ENCODE data around the gene POU2F1.

Gene POU2F1

DNA sequence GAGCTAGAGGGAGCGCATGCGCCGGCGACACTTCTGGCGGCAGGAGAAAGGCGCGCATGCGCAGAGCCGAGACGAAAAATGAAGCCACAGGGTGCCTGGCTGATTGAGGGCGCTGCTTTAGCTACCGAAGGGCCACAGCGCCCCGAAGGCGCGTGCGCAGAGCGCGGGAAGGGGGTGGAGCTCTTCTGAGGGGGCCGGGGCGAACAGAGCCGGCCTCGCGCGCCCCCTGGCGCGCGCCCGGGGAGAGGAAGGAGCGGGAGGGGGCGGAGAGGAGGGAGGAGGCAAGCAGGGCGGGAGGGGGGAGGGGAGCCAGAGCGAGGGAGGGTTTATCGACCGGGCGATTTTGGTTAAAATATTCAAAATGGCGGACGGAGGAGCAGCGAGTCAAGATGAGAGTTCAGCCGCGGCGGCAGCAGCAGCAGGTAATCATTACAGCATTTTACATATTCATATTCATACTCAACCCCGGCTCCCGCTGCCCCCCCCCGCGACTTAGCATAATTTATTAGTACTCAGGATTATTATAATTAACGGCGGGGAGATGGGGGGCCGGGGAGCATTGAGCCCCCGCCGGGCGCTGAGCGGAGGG is at the start of gene POU2F1:
POU2F1 (plus strand) TSS at position 350 of the 589 bp plus-strand sequence; CDS start at position 362, 12 bp downstream.
- peak; percentile 100 for DNase-seq (ENCODE audit: low spot score)

DNA sequence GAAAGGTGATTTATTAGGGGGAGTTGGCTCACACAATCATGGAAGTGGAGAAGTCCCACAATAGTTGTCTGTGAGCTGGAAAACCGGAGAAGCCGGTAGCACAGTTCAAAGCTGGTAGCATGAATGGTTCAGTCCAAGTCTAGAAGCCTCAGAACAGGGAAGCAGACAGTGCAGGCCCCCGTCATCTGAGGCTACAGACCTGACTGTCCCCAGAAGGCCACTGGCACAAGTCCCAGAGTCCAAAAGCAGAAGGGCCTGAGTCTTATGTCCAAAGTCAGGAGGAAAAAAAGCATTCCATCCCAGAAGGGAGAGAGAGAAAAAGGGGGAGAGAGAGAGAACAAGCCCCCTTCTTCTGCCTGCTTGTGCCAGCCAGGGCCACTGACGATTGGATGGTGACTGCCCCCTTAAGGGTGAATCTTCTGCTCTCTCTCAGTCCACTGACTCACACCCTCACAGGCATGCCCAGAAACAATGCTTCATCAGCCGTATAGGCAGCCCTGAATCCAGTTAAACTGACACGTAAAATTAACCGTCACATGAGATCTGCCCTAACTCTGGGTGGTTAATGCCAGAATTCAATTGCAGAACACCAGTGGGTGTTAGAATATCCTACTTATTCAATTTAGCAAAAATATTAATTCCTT is 49.3 kb upstream of the POU2F1 start:
- no peak for DNase-seq (ENCODE audit: low spot score)

DNA sequence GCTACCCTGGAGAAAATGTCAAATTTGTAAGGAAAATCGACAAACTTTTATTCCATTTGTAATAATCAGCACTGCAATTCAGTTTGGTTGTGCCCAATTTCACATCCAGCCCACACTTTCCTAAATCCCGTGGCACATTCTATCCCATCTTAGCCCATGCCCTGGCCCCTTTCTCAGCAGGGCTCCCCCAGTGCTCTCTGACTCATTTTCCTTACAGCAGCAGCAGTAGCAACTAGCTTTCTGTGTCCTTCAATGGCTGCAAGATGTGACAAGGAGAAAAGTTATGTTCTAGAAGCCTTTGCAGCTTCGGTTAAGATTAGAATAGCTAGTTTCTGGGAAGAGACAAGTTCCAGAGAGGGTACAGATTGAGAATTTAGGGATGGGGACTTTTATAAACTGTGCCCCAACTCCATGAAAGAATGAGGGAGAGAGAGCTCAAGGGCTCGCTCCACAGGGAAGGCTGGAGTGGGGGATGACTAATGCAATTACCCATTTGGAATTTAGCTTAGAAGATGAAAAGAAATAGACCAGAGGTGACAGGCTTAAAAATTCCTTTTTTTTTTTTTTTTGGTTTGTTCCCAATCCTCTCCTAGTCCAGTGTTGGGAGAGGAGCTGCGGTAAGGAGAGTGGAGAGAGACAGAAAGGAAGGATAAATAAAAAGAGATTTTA is 47.0 kb upstream of the POU2F1 start:
- no peak for DNase-seq (ENCODE audit: low spot score)

DNA sequence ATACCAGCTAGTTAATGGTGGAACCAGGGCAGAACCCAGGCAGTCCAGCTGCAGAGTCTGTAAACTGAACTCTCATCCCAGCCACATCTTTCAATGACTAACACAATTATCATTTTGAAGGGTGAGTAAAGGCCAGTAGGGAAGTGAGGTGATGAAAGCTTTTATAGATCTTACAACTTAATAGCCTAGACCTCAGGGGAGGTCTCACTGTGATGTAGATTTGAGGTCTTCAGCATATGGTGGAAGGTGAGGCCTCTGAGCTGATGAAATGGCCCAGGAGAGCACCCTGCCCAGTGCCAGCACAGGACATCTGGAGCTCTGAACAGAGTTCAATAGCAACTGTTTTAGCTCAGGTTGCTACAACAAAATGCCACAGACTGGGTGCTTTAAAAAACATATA is 44.8 kb upstream of the POU2F1 start:
- no peak for DNase-seq (ENCODE audit: low spot score)

DNA sequence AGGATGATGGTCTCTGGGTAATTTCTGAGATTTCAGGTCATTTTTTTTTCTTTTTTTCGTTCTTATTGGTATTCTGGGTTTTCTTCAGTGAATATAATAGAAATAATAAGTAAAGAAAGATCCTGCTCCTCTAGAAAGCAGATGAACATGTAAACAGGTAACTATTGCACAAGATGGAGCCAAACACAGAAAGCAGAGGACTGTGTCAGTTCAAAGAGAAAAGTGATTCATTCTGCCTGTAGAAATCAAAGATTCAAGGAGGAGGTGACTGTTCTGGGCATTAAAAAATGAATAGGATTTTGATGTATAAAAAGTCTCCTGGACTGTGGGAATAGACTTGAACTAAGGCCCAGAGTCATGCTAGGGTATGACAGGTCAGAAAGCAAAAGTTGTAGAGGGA is 41.9 kb upstream of the POU2F1 start:
- no peak for DNase-seq (ENCODE audit: low spot score)

DNA sequence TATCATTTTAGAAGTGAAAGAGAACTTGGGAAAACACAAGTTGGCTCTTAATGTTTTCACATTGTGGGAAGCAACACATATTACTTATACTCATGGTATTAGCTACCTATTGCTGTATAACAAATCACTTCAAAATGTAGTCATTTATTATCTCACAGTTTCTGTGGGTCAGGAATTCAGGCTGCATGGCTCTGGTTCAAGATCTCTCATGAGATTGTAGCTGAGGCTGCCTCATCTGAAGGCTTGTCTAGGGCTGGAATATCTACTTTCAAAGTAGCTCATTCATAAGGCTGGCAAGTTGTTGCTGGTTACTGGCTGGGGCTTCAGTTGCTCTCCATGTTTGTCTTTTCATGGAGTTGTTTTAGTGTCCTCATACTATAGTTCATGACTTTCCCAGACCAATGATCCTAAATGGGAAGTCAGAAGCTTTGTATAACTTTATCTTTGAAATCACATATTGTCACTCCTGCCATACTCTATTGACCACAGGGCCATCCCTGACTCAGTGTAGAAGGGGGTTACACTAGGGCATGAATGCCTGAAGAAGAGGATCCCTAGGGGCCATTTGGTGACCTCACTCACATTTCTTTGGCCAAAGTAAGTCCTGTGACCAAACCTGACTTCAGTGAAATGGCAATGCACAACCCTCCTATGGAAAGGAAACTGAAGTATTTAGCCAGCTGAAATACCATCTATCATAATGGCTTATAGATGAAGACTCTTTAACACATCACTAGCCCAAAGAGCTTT is 37.9 kb upstream of the POU2F1 start:
- no peak for DNase-seq (ENCODE audit: low spot score)

DNA sequence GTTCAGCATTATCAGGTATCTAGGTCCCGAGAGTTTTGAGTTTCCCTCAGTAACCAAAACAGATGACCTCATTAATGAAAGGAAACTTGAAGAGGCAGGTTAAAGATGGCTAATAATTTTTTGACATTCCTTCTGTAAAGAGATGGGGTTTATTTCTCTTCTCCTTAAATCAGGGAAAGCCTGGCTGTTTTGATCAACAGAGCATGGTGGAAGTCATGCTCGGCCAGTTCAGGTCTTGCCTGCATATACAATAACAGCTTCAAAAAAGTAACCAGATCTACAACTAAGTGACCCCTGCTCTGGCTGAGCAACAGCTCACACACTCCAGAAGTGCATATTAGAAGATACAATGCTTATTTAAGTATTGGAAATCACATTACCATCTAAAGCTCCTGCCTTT is 36.6 kb upstream of the POU2F1 start:
- no peak for DNase-seq (ENCODE audit: low spot score)

DNA sequence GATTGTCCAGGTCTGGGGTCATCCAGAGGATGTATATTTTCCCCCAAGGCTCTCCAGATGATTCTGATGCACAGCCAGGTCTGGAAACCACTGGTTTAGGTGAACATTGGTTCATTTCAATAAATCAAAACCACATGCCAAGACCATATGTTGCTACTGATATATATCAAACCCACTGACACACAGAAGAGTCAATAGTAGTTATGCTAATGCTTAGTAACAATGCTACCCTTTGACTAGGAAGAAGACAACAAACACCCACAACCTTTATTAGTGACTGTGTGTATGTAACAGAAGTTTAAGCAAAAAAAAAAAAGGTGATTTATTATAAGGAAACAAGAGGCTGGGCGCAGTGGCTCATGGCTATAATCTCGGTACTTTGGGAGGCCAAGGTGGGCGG is 35.6 kb upstream of the POU2F1 start:
- DNase-seq (ENCODE audit: low spot score): no peak

DNA sequence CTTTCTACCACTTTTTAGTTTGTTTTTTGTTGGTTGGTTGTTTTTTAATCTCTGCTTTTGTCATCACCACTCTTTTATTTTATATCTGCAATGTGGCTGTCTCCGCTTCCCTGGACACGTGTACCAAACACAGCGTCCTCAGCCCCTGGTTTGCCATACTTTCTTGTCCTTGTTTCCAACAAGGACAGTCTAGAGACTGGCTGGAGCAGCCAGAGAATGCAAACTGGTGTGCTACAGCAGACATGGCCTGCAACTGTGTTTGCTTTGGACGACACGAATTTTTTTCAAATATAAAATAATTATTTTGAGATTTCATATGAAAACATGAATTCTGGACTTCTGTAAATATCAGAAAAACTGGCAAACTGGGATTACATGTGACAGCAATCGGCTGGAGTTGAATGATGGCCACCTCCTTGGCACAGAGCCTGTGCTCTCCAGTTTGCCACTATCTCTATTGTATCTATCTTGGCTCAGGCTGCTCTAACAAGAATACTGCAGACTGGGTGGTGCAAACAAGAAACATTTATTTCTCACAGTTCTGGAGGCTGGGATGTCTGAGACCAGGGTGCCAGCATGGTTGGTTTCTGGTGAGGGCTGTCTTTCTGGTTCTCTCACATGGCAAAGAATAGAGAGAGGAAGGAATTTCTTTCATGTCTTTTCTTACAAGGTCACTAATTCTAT is 34.6 kb upstream of the POU2F1 start:
- no peak for DNase-seq (ENCODE audit: low spot score)

DNA sequence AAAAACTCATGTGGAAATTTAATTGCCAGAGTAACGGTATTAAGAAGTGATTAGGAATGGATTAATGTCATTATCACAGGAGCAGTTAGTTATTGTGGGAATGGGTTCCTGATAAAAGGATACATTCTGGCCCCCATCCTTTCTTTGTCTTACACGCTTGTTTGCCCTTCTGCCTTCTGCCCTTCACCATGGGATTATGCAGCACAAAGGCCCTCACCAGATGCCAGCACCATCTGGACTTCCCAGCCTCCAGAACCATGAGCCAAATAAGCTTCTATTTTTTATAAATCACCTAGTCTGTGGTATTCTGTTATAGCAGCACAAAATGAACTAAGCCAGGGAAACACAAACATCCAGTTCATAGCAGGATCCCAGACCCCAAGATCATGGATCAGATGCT is 33.9 kb upstream of the POU2F1 start:
- DNase-seq (ENCODE audit: low spot score): no peak

DNA sequence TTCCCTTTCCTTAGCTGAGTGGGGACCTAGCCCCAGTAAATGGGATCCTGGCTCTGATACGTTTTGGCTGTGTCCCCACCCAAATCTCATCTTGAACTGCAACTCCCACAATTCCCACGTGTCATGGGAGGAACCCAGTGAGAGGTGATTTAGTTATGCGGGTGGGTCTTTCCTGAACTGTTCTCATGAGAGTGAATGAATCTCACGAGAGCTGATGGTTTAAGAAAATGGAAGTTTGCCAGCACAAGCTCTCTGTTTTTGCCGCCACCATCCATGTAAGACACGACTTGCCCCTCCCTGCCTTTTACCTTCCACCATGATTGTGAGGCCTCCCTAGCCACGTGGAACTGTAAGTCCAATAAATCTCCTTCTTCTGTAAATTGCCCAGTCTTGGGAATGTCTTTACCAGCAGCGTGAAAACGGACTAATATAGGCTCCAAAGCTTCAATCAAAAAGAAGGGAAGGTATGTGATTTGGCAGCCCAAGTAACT is 29.9 kb upstream of the POU2F1 start:
- DNase-seq (ENCODE audit: low spot score): no peak

DNA sequence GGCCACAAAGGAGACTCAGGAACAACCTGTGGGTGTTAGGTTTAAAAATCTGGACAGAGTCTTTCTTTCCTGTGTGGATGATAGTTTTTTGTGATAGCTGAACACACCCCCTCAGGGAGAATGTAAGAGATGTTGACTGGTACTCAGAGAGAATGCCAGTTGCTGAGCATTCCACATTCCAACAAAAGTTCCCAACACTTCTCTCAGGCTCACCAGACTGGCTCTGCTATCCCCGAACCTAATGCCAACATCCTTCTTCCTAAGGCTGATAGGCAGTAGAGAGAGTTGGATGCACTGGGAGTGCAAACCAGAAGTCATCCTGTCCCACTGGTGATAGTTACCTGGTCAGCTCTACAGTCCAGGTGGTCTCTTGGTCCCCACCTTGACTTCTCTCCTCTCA is 28.7 kb upstream of the POU2F1 start:
- no peak for DNase-seq (ENCODE audit: low spot score)

DNA sequence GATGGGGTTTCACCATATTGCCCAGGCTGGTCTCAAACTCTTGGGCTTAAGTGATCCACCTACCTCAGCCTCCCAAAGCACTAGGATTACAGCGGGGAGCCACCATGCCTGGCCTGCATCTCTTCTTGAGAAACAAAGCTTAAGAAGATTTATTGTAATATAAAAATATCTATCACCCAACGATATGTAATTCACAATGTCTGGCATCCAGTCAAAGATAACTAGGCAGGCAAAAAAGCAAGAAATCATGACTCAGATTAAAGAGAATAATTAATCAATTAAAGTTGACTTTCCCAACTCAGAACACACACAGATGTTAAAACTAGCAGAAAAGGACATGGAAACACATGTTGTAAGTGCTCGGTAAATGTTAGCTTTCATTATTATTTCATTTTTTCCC is 26.5 kb upstream of the POU2F1 start:
- DNase-seq (ENCODE audit: low spot score): no peak

DNA sequence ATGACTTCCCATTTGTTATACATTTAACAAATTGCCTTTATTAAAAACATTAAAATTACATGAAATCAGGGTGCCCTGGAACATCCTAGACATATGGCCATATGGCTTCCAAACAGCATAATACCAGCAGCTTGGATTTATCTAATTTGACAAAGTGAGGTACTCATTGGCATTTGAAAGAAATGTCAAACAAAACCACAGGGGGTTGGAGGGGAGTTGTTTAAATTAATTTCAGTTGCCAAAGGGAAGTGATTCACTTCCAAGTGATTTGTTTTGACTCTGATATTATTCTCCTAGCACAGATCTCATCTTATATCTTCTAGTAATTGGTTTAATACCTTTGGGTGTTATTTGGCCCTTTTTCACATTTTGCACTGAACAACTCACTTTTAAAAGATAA is 24.5 kb upstream of the POU2F1 start:
- no peak for DNase-seq (ENCODE audit: low spot score)

DNA sequence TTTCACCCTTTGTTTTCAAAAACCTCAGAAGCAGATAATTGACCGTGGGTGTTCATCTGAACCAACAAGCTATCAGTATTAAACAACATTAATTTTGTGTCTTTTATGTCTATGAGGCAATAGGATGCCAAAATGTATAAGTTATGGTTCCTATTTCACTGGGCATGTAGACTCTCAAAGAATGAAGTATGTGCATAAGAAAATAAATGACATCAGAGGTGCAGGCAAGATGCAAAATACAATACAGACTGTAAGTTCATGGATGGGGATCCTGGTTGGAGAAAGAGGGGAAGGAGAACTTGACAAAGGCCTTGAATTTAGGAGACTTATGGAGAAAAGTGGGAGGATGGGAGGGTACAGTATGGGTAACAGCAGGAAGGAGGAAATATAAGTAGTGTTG is 23.4 kb upstream of the POU2F1 start:
- no peak for DNase-seq (ENCODE audit: low spot score)

DNA sequence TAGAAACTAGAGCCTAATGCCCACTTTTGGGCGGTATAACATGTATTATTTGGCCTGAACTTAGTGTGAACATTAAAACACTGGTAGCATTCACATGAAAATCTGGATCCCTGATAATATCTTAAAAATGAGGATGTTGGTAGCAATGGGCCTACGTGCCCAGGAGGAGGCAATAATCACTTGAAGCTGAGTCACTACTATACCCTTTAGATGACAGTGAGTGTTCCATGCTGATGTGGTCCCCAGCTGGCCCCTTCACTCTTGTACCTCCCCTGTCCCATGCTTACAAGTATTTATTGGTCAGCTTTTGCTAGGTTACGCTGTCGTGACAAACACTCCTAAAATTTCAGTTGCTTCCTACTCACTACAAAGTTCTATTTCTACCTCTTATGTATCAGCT is 23.0 kb upstream of the POU2F1 start:
- no peak for DNase-seq (ENCODE audit: low spot score)

DNA sequence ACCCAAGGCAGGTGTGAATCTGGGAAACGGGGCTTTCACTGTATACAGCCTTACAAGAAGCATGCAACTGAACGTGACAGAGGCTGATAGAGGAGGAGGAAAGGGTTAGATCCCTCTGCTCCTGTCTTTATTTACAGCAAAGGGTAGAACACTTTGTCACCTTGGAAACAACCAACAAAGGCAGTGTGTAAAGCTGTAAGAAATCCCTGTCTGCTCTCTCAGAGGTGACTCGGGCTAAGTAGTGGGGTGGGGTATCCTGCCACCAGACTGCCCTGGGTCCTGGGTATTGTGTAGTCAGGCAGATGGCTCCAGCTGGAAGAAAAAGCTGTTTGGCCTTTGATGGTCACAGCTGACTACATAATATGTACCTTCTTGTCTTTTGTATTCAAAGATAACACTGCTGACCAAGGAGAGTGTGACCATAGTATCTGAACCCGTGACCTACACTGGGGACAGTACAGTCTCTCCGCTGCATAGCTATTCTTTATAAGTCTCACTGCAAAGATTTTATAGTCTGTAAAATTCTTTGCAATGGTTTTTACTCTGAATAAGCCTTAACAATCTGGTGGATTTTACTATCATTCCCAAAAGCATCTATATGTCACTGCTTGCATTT is 22.1 kb upstream of the POU2F1 start:
- DNase-seq (ENCODE audit: low spot score): no peak

DNA sequence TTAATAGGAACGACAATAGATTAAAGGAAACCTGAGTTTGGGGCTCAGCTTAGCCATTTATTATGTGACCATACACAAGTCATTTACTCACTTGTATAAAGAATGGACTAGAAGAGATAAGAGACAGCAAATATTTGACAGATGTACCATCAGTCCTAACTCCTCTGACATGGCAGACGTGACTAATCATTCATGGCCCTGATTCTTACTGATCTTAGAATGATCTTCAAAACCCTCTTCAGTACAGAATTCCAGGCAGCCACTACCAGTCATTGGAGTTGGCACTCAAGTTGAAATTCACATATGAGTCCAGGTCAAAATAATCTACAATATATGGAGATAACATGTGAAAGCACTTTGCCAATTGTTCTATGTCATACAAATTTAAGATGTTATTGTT is 21.0 kb upstream of the POU2F1 start:
- no peak for DNase-seq (ENCODE audit: low spot score)

DNA sequence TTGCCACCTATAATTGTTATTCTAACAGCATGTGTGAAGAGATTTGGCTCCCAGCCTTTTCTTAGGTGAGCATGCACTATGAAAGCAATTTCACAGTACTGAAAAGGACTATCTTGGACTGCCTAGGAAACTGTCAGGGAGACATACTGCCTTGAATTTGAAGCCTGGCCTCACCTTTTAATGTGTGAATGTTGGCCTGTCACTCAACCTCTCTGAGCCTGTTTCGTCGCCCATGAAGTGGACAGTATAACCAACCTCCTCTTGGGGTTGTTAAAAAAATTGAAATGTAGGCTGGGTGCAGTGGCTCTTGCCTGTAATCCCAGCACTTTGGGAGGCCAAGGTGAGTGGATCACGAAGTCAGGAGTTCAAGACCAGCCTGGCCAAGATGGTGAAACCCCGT is 20.4 kb upstream of the POU2F1 start:
- DNase-seq (ENCODE audit: low spot score): no peak

DNA sequence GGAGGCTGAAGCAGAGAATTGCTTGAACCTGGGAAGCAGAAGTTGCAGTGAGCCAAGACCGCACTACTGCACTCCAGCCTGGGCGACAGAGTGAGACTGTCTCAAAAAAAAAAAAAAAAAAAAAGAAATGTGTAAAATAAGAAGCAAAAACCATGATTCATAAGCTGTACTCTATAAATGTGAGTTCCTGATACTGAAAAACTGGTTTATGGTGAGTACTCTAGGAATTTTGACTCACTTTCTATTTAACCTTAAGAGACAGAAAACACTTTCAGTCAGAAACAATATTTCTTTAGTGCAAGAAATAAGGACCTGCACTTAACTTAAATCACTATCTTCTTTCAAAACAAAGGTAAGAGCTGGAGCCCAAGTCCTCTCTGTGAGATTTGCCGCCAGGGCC is 19.9 kb upstream of the POU2F1 start:
- no peak for DNase-seq (ENCODE audit: low spot score)

DNA sequence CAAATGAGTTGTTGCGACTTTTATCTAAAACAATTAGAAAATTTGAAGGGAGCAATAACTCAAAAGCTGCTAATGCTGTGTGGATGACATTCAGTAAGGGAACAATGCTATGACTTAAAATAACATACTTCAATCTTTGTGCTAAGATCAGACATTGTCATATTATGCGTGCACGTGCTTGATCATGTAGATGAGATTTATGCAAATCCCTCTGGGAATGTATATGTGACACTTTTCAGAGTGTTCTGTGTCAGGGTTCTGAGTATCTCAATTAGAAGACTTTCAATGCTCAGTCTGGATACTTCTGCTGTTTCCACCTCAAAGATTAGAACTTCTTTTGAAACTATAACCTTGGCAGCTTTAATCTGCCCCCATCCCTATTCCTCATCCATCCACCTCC is 18.6 kb upstream of the POU2F1 start:
- DNase-seq (ENCODE audit: low spot score): no peak
